GM18498 (cell line): ENCODE data around the gene RFX2.

ENCODE experiments used
- ATAC-seq: cut with Tn5 transposase; IDR thresholded peaks from one replicate; pipeline ENCODE4 v1.9.1; 2021; ENCODE audit warnings: mild to moderate bottlenecking, moderate library complexity; ENCODE audit not compliant: unreplicated experiment

The RFX2 gene

GRCh38 chr19:6061376-6062130 is 48.7 kb downstream of the RFX2 start:
- no peak for ATAC-seq

DNA sequence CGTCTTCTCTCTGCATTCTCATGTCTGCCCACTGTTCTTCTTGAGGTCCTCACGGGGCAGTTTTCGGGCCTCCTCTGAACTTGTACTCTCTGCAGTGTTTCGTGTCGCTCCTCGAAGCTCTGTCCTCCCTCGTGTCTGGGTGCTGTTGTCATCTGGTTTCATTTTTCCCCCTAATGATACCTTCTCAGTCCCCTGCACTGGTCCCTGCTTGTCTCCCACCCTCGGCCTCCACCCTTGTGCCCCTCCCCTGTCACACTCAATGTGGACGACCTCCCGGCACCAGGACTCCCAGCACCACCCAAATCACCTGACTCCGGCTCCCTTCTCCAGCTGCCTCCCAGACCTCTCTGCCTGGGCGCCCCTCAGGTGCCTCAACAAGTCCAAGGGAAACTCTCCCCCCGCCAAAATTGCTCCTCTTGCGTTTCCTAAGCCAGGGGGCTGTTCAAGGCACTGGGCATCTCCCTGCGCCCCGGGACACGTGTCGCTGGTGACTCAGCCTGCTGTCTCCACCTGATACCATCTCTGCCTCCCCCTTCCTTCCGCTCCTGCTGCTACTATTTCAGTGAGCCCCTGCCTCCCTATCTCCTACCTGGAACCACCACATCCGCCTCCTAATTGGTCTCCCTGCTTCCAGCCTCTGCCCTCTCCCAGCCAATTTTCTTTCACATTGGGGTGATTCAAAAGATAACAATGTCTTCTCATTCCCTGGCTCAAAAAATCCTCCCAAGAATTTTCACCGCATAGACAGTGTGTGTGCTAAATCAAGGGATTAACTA is 49.5 kb downstream of the RFX2 start:
- ATAC-seq: no peak

- ATAC-seq: no peak
Observed at GRCh38 chr19:6059988-6060599, 50.2 kb downstream of the RFX2 start.

DNA sequence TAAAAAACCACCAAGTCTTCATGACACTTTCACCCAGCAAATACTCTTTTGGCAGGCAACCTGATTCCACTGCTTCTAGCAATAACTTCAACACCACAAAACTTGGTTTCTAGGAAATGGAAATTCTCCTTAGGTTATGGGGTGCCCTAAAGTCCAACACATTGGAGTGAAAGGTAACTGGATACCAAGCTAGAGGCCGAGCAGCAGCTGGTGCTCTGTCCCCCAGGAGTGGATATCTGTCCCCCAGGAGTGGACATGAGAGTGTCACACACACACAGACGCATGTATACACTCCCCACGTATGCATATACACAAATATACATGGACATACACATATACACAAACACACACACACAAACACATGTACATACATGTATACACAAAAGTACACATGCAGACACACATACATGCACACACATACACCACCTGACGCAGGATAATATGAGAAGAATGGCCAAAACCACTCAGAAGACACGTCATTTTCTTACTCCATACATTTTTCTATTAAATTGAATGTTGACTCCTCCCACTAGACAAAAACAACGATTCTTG is 50.8 kb downstream of the RFX2 start:
- ATAC-seq: no peak

GRCh38 chr19:6058518-6059201 is 51.6 kb downstream of the RFX2 start:
- ATAC-seq: no peak

DNA sequence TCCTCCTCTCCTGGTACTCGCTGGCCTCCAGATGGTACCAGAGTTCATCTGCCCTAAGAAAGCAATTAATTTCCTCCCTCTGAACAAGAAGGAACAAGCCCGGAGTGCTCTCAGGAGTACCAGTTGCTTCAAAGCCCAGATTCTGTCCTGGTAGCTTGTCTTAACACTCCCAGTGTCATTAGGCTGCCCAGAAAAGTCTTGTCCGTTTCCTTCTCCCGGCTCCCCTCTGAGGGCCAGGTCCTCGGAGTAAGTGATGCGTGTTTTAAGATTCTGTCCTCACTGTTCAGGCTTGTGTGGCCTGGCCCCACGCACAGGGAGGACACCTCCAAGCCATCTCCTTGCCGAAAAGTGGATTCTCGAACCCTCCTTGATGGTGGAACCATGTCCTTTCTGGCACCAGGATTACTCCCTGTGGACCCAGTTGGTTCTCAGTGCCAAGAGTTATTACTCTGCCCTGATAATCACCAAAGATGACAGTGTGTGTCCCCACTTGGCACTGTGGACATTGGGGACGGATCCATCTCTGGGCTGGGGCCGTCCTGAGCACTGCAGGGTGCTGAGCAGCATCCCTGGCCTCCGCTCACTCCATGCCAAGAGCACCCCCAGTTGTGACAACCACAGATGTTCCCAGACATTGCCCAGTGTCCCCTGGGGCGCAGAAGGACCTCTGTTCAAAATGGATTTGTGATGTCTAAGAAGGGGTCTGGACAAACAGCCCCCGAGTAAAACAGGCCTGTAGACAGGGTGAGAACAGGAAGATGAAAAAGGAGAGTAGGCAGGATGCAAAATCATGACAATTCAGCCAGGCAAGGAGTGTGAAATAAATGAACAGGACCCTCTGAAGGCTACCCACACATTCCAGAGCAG is 52.4 kb downstream of the RFX2 start:
- no peak for ATAC-seq

DNA sequence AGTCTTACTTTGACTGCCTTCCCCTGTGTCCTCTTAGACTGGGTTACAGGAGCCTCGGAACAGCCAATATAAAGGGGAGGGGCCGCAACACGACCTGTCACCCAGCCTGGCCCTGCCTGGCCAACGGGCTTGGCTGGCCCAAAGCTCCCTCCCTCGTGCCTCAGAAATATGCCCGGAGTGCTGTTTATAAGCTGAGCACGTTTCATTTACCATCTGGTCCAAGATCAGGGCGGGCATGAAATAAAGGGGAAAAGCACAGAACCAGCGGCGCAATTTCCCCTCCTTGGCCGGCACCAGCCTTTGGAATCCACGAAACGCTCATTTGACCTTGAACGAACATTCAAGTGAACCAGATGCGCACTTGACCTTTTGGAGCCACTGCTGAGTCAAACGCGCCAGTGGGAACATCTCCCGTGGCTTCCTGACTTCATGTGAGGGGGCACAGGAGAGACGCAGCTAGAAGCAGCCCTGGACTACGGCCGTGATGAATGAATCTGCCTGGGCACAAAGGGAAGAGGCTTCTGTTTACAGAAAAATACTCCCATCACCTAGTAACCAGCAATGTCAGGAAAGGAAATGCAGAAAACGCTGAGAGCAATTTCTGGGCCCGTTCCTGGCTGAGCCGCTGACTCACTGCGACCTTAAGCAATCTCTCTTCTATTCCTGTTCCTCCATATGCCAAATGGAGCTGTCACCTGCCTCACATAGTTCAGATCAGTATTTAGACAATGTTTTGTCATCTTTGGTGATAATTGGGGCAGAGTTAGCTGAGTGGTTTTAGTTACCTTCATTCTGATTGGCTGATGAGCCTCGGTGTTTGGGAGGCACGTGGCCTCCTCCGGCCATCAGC is 53.3 kb downstream of the RFX2 start:
- ATAC-seq: no peak

- no peak for ATAC-seq
Observed at GRCh38 chr19:6056282-6056741, 54.0 kb downstream of the RFX2 start.

DNA sequence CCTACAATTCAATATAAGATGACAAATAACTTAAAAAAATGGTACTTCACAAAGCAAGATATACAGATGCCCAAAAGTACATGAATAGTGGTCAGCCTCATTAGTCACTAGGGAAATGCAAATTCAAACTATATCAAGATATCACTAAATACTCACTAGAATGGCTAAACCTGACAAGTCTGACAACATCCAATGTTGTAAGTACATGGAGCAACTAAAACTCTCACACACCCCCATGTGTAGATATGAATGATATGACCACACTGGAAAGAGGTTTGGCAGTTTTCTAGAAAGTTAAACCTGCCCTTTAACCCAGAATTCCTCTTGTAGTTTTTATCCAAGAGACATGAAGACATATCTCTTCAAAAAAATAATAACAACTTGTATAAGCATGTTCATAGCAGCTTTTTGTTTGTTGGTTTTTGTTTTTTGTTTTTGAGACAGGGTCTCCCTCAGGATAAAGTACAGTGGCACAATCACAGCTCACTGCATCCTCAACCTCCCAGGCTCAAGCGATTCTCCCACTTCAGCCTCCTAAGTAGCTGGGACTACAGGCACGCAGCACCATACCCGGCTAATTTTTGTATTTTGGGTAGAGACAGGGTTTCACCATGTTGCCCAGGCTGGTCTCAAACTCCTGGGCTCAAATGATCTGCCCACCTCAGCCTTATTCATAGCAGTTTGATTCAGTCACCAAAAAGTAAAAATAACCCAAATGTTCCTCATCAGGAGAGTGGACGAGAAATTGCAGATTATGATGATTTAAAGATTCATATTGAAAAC is 55.1 kb downstream of the RFX2 start:
- ATAC-seq: no peak

- no peak for ATAC-seq
Observed at GRCh38 chr19:6048793-6049405, 61.4 kb downstream of the RFX2 start.

DNA sequence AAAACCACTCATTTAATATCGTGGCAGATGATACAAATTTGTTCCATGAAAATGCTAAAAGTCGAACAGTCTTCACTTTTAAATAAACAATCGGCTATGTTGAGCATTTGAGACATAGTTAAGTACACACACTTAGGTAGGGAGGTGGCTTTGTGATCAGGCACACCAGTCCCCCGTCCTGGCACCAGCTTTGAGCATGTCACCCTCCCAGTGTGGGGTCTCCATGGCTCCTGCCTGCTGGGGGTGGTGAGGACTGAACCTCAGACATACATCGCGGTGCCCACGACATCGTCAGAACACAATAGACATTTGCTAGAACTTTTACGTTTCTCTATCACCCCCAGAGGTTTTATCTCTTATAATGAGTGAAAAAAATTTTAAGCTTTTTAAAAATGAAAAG is 62.0 kb downstream of the RFX2 start:
- no peak for ATAC-seq

GRCh38 chr19:6047741-6048251 is 62.5 kb downstream of the RFX2 start:
- no peak for ATAC-seq

GRCh38 chr19:6047256-6047655 is 63.0 kb downstream of the RFX2 start:
- ATAC-seq: no peak

DNA sequence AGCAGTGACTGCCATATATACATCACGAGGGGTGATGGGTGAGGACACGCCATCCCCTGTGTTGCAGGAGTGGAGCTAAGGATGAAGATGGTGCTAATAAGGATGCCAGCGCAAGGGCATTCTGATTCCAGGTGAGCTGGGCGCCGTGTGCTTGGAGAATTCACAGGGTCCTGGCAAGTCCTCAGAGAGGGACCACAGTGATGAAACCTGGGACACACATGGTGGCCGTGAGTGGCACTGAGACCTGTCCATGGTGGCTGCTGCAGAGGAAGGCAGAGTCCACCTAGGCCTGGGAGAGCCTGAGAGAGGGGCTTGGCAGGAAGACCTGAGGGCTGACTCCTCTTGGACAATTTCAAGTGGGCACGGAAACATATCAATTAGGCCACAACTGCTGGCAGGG is 65.2 kb downstream of the RFX2 start:
- ATAC-seq: no peak

- ATAC-seq: no peak
Observed at GRCh38 chr19:6044056-6044805, 66.1 kb downstream of the RFX2 start.

- no peak for ATAC-seq
Observed at GRCh38 chr19:6042776-6043726, 67.2 kb downstream of the RFX2 start.
